Adrenal gland (tissue), 12 donors: ENCODE data around the gene RPL36AL. TPM values are rescaled to one million over a fixed set of nuclear protein-coding genes. Genes with fewer than 3 reads are reported as not detected.

Experiments used
- DNase-seq, 7 donors: peaks; one replicate each; pipeline ENCODE4 v3.0.0-alpha.2; 2019 to 2020
- H3K27ac ChIP-seq, 5 donors: fragments of 200-600 bp; sonication (generic) in 4 of 5; 1 replicate in 3 of 5; 2 replicates in 2 of 5; pipeline versions ENCODE4 v1.5.1 to v1.8.0; 2016 to 2020; ENCODE audit warnings: mild to moderate bottlenecking in 1 of 5
- H3K27me3 ChIP-seq: fragments of 200-600 bp; 2 replicates; pipeline ENCODE4 v1.8.0; 2021
- H3K36me3 ChIP-seq, 2 donors: fragments of 200-600 bp; replicated peaks in 1 of 2; 1 replicate in 1 of 2; 2 replicates in 1 of 2; pipeline versions ENCODE4 v1.5.1 to v1.8.0; 2018 to 2022
- H3K4me1 ChIP-seq, 2 donors: fragments of 200-600 bp; replicated peaks in 1 of 2; 1 replicate in 1 of 2; 2 replicates in 1 of 2; pipeline versions ENCODE4 v1.5.1 to v1.8.0; 2018 to 2021
- H3K4me3 ChIP-seq, 4 donors: fragments of 200-600 bp; sonication (generic) in 3 of 4; one replicate each; pipeline ENCODE4 v1.5.1; 2016 to 2018
- H3K9me3 ChIP-seq, 3 donors: fragments of 200-600 bp; sonication (generic) in 1 of 3; replicated peaks in 1 of 3; 1 replicate in 2 of 3; 2 replicates in 1 of 3; pipeline versions ENCODE4 v1.5.1 to v1.8.0; 2016 to 2021
- CTCF ChIP-seq, 6 experiments: fragments of 450-650 bp in 4 of 6; fragments of 200-600 bp in 2 of 6; sonication (generic) in 1 of 6; IDR thresholded peaks; 1 replicate in 5 of 6; 2 replicates in 1 of 6; pipeline versions ENCODE4 v1.5.1 to v1.8.0; 2016 to 2021; ENCODE audit warnings: antibody characterized with exemption in 6 of 6, mild to moderate bottlenecking in 2 of 6, moderate library complexity in 1 of 6
- POLR2A ChIP-seq, 2 donors: fragments of 450-650 bp; IDR thresholded peaks; one replicate each; pipeline ENCODE4 v1.6.1; 2017; ENCODE audit warnings: antibody characterized with exemption in 2 of 2, mild to moderate bottlenecking in 2 of 2, moderate library complexity in 1 of 2
- WGBS, 4 donors: extraction: QIAGEN DNeasy Blood & Tissue Kit in 2 of 4; methylation state at CpG; one replicate each; pipeline versions ENCODE4 v1.1.5 to v1.1.7; 2013 to 2017; 5-methylcytosine and 5-hydroxymethylcytosine counted together
- intact Hi-C, 2 donors: fragments of 100-400 bp; cut with DNase I; formaldehyde crosslinking; loops; one replicate each; pipeline versions ENCODE4 v1.14.1 to v1.15.0; 2022 to 2023
- polyA plus RNA-seq, 3 donors: library from polyadenylated mRNA; stranded (reverse); fragments of 200-250 nt in 2 of 3; fragments of 350-450 nt in 1 of 3; fragmentation: Illumina TruSeq in 1 of 3; extraction: RNeasy Lipid Tissue Mini Kit (QIAGEN cat#74804) in 1 of 3; gene quantifications; one replicate each; pipeline ENCODE4 v1.2.3, GENCODE V29; 2013 to 2014
- total RNA-seq, 9 donors: library from RNA; depleted of rRNA in 4 of 9; stranded (reverse); fragments of >200 nt in 4 of 9; fragments of 120-200 nt in 1 of 9; fragmentation: NEBNext Ultra II Directional in 1 of 9; extraction: Animal tissue kit (Norgen Biotek cat#: 25700) in 1 of 9; gene quantifications; one replicate each; pipeline versions ENCODE4 v1.1.0 to v1.2.4, GENCODE V29; 2013 to 2023
- donor health status: healthy with polysubstance abuse.
- donor health status: Bipolar disorder and iron deficiency.
- donor health status: DM: yes; HTN: yes; CAD: no.
- donor health status: DM: no; HTN: no; CAD: no.
- donor health status: DM: no; HTN: no; CAD: no.
- donor health status: DM: yes; HTN: yes; CAD: no.

RPL36AL gene
- total and polyA plus RNA-seq, 12 donors = 191 to 705 (median 279) TPM

- Histone ChIP-seq H3K36me3 (peaks cover 0 to 22% of the 10 kb centered on the region in 2 donors), H3K4me1 (peaks cover 13 to 39% of the 10 kb centered on the region in 2 donors), H3K27ac (no peak overlapping the region), H3K9me3 (no peaks in the 10 kb centered on the region), H3K27me3 (no peaks in the 10 kb centered on the region), H3K4me3 (no peak overlapping the region)
- DNase-seq = no peak
- no peak for TF ChIP-seq POLR2A (IDR thresholded peaks at IDR 0.05)
- no peak for TF ChIP-seq CTCF (IDR thresholded peaks at IDR 0.05)
- intact Hi-C loops = no loop called here
- WGBS, 4 donors = 95 to 97% (median 95%) methylated on average over 4 of the region's 4 CpGs
Observed at GRCh38 chr14:49582113-49582977, 38.1 kb downstream of the RPL36AL start.

GRCh38 chr14:49581209-49582112 lies 39.0 kb downstream of the RPL36AL start:
- no peaks in the 10 kb centered on the region for H3K9me3 ChIP-seq
- 75 to 97% (median 76%) methylated on average over 9 of the region's 9 CpGs for WGBS, 4 donors
- TF ChIP-seq CTCF (IDR thresholded peaks at IDR 0.05) (no peak), POLR2A (IDR thresholded peaks at IDR 0.05) (no peak)
- H3K4me3 ChIP-seq = no peak overlapping the region
- H3K27me3 ChIP-seq = no peaks in the 10 kb centered on the region
- peaks cover 0 to 22% of the 10 kb centered on the region in 2 donors for H3K36me3 ChIP-seq
- peaks cover 13 to 39% of the 10 kb centered on the region in 2 donors for H3K4me1 ChIP-seq
- no peak overlapping the region for H3K27ac ChIP-seq
- no peak for DNase-seq
- intact Hi-C loops = no loop called here

GRCh38 chr14:49579841-49580240 lies 40.6 kb downstream of the RPL36AL start:
- intact Hi-C loops = no loop called here
- H3K27ac ChIP-seq = no peak overlapping the region
- H3K4me1 ChIP-seq = peaks cover 11 to 36% of the 10 kb centered on the region in 2 donors
- no peak for DNase-seq
- no peaks in the 10 kb centered on the region for H3K27me3 ChIP-seq
- H3K36me3 ChIP-seq = peaks cover 0 to 22% of the 10 kb centered on the region in 2 donors
- no peak for TF ChIP-seq CTCF (IDR thresholded peaks at IDR 0.05)
- TF ChIP-seq POLR2A (IDR thresholded peaks at IDR 0.05) = no peak
- H3K9me3 ChIP-seq = no peaks in the 10 kb centered on the region
- no peak overlapping the region for H3K4me3 ChIP-seq
- WGBS, 4 donors = 81 to 86% (median 84%) methylated on average over 2 of the region's 2 CpGs

- TF ChIP-seq CTCF (IDR thresholded peaks at IDR 0.05) (no peak), POLR2A (IDR thresholded peaks at IDR 0.05) (no peak)
- DNase-seq = no peak
Observed at GRCh38 chr14:49578141-49578540, 42.3 kb downstream of the RPL36AL start.

More at GRCh38 chr14:49578141-49578540, 42.3 kb downstream of the RPL36AL start:
- Histone ChIP-seq H3K4me3 (no peak overlapping the region), H3K9me3 (no peaks in the 10 kb centered on the region), H3K27ac (no peak overlapping the region), H3K4me1 (peaks cover 0 to 19% of the 10 kb centered on the region in 2 donors), H3K27me3 (no peaks in the 10 kb centered on the region), H3K36me3 (peaks cover 0 to 11% of the 10 kb centered on the region in 2 donors)
- intact Hi-C loops = no loop called here
- 88 to 94% (median 93%) methylated on average over 1 of the region's 1 CpG for WGBS, 4 donors
